ENCODE results near the gene PICALM.

DNA sequence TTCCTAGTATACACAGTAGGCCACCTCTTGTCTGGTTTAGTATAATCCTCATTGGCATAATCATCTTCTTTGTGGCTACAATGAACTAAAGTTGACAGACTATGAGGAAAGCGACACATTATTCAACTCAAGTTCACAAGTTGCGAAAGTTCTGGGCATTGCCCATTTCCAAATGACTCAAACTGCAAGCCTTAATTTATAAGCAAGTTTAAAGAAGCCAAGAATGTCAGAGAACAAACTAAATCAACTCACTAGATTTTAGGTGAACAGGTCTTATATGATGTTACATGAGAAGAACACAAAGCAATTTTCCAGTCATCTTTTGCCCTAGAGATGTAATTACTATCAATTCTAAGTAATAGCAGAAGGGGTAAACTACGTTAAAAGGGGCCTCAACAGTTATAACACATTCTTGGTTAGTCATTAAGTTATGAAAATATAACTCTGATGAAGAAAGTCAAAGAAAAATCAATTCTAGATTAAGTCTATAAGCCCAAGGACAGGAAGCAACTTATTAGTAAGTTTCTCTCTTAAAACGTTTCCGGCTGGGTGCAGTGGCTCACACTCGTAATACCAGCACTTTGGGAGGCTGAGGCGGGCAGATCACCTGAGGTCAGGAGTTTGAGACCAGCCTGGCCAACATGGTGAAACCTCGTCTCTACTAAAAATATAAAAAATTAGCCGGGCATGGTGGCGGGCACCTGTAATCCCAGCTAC is 21.5 kb downstream of the PICALM start:
- TF ChIP-seq, protein P1, sequence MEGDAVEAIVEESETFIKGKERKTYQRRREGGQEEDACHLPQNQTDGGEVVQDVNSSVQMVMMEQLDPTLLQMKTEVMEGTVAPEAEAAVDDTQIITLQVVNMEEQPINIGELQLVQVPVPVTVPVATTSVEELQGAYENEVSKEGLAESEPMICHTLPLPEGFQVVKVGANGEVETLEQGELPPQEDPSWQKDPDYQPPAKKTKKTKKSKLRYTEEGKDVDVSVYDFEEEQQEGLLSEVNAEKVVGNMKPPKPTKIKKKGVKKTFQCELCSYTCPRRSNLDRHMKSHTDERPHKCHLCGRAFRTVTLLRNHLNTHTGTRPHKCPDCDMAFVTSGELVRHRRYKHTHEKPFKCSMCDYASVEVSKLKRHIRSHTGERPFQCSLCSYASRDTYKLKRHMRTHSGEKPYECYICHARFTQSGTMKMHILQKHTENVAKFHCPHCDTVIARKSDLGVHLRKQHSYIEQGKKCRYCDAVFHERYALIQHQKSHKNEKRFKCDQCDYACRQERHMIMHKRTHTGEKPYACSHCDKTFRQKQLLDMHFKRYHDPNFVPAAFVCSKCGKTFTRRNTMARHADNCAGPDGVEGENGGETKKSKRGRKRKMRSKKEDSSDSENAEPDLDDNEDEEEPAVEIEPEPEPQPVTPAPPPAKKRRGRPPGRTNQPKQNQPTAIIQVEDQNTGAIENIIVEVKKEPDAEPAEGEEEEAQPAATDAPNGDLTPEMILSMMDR (IDR thresholded peaks at IDR 0.05) = no peak
- TF ChIP-seq POLR2A (IDR thresholded peaks at IDR 0.05) = no peak
